Neural progenitor cell (in vitro differentiated cells): ENCODE data around the gene STAMBPL1.

Experiments
- CTCF ChIP-seq: fragments of 200-600 bp; sonication (generic); IDR thresholded peaks from 2 replicates; pipeline ENCODE4 v1.5.1; 2017; ENCODE audit warnings: antibody characterized with exemption, mild to moderate bottlenecking
- EZH2 ChIP-seq: fragments of 200-600 bp; sonication (generic); IDR thresholded peaks from 2 replicates; pipeline ENCODE4 v1.6.1; 2017; ENCODE audit warnings: antibody characterized with exemption, mild to moderate bottlenecking, moderate library complexity

GRCh38 chr10:88877298-88877697 is 2.7 kb upstream of the STAMBPL1 start:
- TF ChIP-seq CTCF (no peak), EZH2 (no peak)
